ENCODE measurements around the gene NEU2. TPM values are rescaled to one million over a fixed set of nuclear protein-coding genes. Genes with fewer than 3 reads are reported as not detected.

The NEU2 gene
- total and polyA plus RNA-seq, 2 of the 13 experiments (the other 11 are each of a cell fraction or from before 2014, with no cell fraction given): not detected

- TF ChIP-seq DZIP1 (CRISPR knock-in tag; IDR thresholded peaks at IDR 0.05) (no peak), THAP7 (CRISPR knock-in tag; IDR thresholded peaks at IDR 0.05) (no peak), TP53 (CRISPR knock-in tag; conservative IDR thresholded peaks at IDR 0.05) (no peak; the same call in 1 of the 2 replicates), TGIF2 (CRISPR knock-in tag; IDR thresholded peaks at IDR 0.05) (peak; percentile 70), PPARG (CRISPR knock-in tag; conservative IDR thresholded peaks at IDR 0.05) (no peak), HES4 (CRISPR knock-in tag; IDR thresholded peaks at IDR 0.05; ENCODE audit: borderline replicate concordance) (peak; percentile 57; the same call in 1 of the 2 replicates), ZNF512B (CRISPR knock-in tag; IDR thresholded peaks at IDR 0.05; ENCODE audit: borderline replicate concordance) (no peak; the same call in 1 of the 2 replicates), PTBP1 (IDR thresholded peaks at IDR 0.05; ENCODE audit: low read depth, low read length, poor library complexity, severe bottlenecking) (no peak), BRD4 (CRISPR knock-in tag; IDR thresholded peaks at IDR 0.05) (peak; percentile 70), ZNF121 (CRISPR knock-in tag; IDR thresholded peaks at IDR 0.05) (peak; percentile 82; the same call in 1 of the 2 replicates), ZNF138 (CRISPR knock-in tag; IDR thresholded peaks at IDR 0.05; ENCODE audit: low read depth) (no peak), GZF1 (CRISPR knock-in tag; IDR thresholded peaks at IDR 0.05) (peak; percentile 39; the same call in 1 of the 2 replicates), ZNF777 (CRISPR knock-in tag; IDR thresholded peaks at IDR 0.05) (no peak), ZNF687 (CRISPR knock-in tag; IDR thresholded peaks at IDR 0.05) (peak; percentile 96), ZFP41 (CRISPR knock-in tag; IDR thresholded peaks at IDR 0.05; ENCODE audit: borderline replicate concordance) (peak; percentile 30; the same call in 1 of the 2 replicates), ZNF317 (CRISPR knock-in tag; IDR thresholded peaks at IDR 0.05) (peak; percentile 88), ZBTB21 (CRISPR knock-in tag; IDR thresholded peaks at IDR 0.05) (no peak), NFKBIZ (CRISPR knock-in tag; IDR thresholded peaks at IDR 0.05) (no peak)
Measured at GRCh38 chr2:233061591-233062450, 29.3 kb downstream of the NEU2 start (continued).

Data from HepG2 (cell line).